B cell (primary cell): ENCODE measurements around the gene PRKAR2A. TPM values are rescaled to one million over a fixed set of nuclear protein-coding genes. Genes with fewer than 3 reads are reported as not detected.

ENCODE experiments used
- ATAC-seq: fragments of 200-7000 bp; cut with Tn5 transposase; one replicate; pipeline ENCODE4 v1.10.0; 2021; ENCODE audit warnings: low read depth, mild to moderate bottlenecking, moderate number of reproducible peaks, moderate library complexity
- CTCF ChIA-PET: fragments of 350-600 bp; sonication (Branson Sonifier 250); formaldehyde crosslinking; loops from one replicate; lab custom pipeline; 2021; ENCODE audit warnings: antibody characterized with exemption, inconsistent platforms; lab: Charles Lee
- POLR2A ChIA-PET: fragments of 350-600 bp; sonication (Branson Sonifier 250); formaldehyde crosslinking; loops from one replicate; lab custom pipeline; 2021; ENCODE audit warnings: antibody characterized with exemption; lab: Charles Lee
- DNase-seq: peaks from one replicate; pipeline ENCODE4 v3.0.0; 2013
- H2AFZ ChIP-seq: 2 replicates; pipeline ENCODE4 v1.6.1; 2012; ENCODE audit warnings: mild to moderate bottlenecking, low read depth, low read length; ENCODE audit not compliant: insufficient read depth, poor library complexity, severe bottlenecking
- H3K27ac ChIP-seq, 2 donors: 1 replicate in 1 of 2; 2 replicates in 1 of 2; pipeline ENCODE4 v1.5.1; 2012 to 2013; ENCODE audit warnings: low read length in 2 of 2, mild to moderate bottlenecking in 2 of 2, moderate library complexity in 1 of 2
- H3K27me3 ChIP-seq, 4 experiments: fragments of 200-600 bp in 1 of 4; sonication (generic) in 1 of 4; replicated peaks in 1 of 4; 1 replicate in 2 of 4; 2 replicates in 2 of 4; pipeline versions ENCODE4 v1.6.1 to v1.7.0; 2013 to 2016; ENCODE audit warnings: low read length in 3 of 4, mild to moderate bottlenecking in 2 of 4, mixed read lengths in 1 of 4, moderate library complexity in 1 of 4; ENCODE audit not compliant: insufficient read depth in 4 of 4, control insufficient read depth in 3 of 4; ENCODE audit errors: control extremely low read depth in 1 of 4
- H3K36me3 ChIP-seq, 2 experiments: replicated peaks in 1 of 2; 1 replicate in 1 of 2; 2 replicates in 1 of 2; pipeline versions ENCODE4 v1.6.1 to v1.7.1; 2013; ENCODE audit warnings: low read length in 1 of 2; ENCODE audit not compliant: insufficient read depth in 2 of 2, control insufficient read depth in 1 of 2; ENCODE audit errors: control extremely low read depth in 1 of 2, extremely low read depth in 1 of 2
- H3K4me1 ChIP-seq, 2 donors: fragments of 200-600 bp in 1 of 2; sonication (generic) in 1 of 2; 1 replicate in 1 of 2; 2 replicates in 1 of 2; pipeline versions ENCODE4 v1.5.1 to v1.6.1; 2013 to 2017; ENCODE audit warnings: low read length in 2 of 2; ENCODE audit not compliant: control insufficient read depth in 2 of 2, insufficient read depth in 2 of 2
- H3K4me2 ChIP-seq: replicated peaks from 2 replicates; pipeline ENCODE3; 2012; ENCODE audit warnings: mild to moderate bottlenecking, low read depth, low read length; ENCODE audit not compliant: poor library complexity, severe bottlenecking
- H3K4me3 ChIP-seq, 5 experiments: fragments of 200-600 bp in 1 of 5; sonication (generic) in 1 of 5; 1 replicate in 3 of 5; 2 replicates in 2 of 5; pipeline versions ENCODE4 v1.5.1 to v1.7.0; 2011 to 2016; ENCODE audit warnings: low read length in 4 of 5, mild to moderate bottlenecking in 4 of 5, low read depth in 2 of 5, control low read depth in 1 of 5, moderate library complexity in 1 of 5; ENCODE audit not compliant: insufficient read depth in 1 of 5; ENCODE audit errors: control extremely low read depth in 1 of 5, extremely low read depth in 1 of 5
- H3K79me2 ChIP-seq: fragments of 200-600 bp; sonication (generic); one replicate; pipeline ENCODE4 v1.6.0; 2016; ENCODE audit warnings: low read length; ENCODE audit not compliant: control insufficient read depth, insufficient read depth
- H3K9ac ChIP-seq: fragments of 200-600 bp; sonication (generic); 2 replicates; pipeline ENCODE4 v1.6.1; 2017; ENCODE audit warnings: mild to moderate bottlenecking, low read length, moderate library complexity
- H3K9me3 ChIP-seq, 3 donors: one replicate each; pipeline versions ENCODE4 v1.6.1 to v1.7.1; 2013; ENCODE audit warnings: low read length in 2 of 3; ENCODE audit not compliant: control insufficient read depth in 2 of 3, insufficient read depth in 1 of 3; ENCODE audit errors: control extremely low read depth in 1 of 3
- H4K20me1 ChIP-seq: 2 replicates; pipeline ENCODE4 v1.6.0; 2012; ENCODE audit warnings: mild to moderate bottlenecking, low read length; ENCODE audit not compliant: insufficient read depth, control insufficient read depth, poor library complexity, severe bottlenecking
- H3K27ac Mint-ChIP-seq: one replicate; pipeline ENCODE4 v1.8.0; 2021; ENCODE audit warnings: mixed read lengths
- H3K27me3 Mint-ChIP-seq: one replicate; pipeline ENCODE4 v1.8.0; 2021; ENCODE audit warnings: mixed read lengths
- H3K4me1 Mint-ChIP-seq: one replicate; pipeline ENCODE4 v1.8.0; 2021; ENCODE audit warnings: mixed read lengths
- H3K4me3 Mint-ChIP-seq: one replicate; pipeline ENCODE4 v1.8.0; 2021; ENCODE audit warnings: mixed read lengths
- H3K9me3 Mint-ChIP-seq: one replicate; pipeline ENCODE4 v1.8.0; 2022; ENCODE audit warnings: mixed read lengths; ENCODE audit not compliant: insufficient read depth
- EZH2 ChIP-seq: IDR thresholded peaks from 2 replicates; pipeline ENCODE4 v1.6.1; 2012; ENCODE audit warnings: borderline replicate concordance, low read depth, mild to moderate bottlenecking, moderate library complexity, low read length; ENCODE audit not compliant: insufficient read depth, poor library complexity, severe bottlenecking
- WGBS: methylation state at CpG from one replicate; pipeline ENCODE4 v1.1.5; 2013; ENCODE audit warnings: missing lambda C conversion rate; ENCODE audit not compliant: insufficient coverage; 5-methylcytosine and 5-hydroxymethylcytosine counted together
- intact Hi-C: fragments of 100-400 bp; cut with micrococcal nuclease; formaldehyde crosslinking; loops from one replicate; pipeline ENCODE4 v1.10.0; 2022
- polyA plus RNA-seq: library from polyadenylated mRNA; depleted of rRNA; stranded (reverse); fragments of >200 nt; gene quantifications from 2 replicates; pipeline ENCODE4 v1.2.3, GENCODE V29; 2012
- total RNA-seq, 2 donors: library from RNA; stranded (reverse); fragments of 120-200 nt in 1 of 2; gene quantifications; 1 replicate in 1 of 2; 2 replicates in 1 of 2; pipeline versions ENCODE4 v1.2.3 to v1.2.4, GENCODE V29; 2013 to 2022
- TF ChIP-seq, protein P1 (sequence below): fragments of 200-600 bp; IDR thresholded peaks from one replicate; pipeline ENCODE4 v1.8.0; 2022; ENCODE audit warnings: antibody characterized with exemption, mild to moderate bottlenecking

The PRKAR2A gene
- total and polyA plus RNA-seq, 2 donors (not counting 1 experiment from before 2014, with no cell fraction given), result 4.3 to 25.0 TPM

DNA sequence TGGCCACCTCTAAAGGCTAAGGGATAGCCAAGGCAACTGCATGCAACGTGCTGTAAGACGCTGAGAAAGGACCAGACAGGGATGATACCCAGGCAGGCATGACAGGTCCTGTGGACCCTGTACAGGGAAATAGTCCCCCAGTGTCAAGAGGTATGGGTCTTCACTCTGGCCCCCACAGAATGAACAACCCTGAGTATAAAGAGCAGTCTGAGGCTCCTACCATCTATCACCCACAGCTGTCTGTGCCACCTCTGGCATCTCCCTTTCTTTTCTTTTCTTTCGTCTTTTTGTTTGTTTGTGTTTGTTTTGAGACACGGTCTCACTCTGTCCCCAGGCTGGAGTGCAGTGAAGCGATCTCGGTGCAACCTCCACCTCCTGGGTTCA, 32.3 kb upstream of the PRKAR2A start:
- peak overlapping the region; percentile 6 for H3K27ac Mint-ChIP-seq
- peaks cover 7% of the 10 kb centered on the region for H3K4me1 Mint-ChIP-seq
- H4K20me1 ChIP-seq, result no peaks in the 10 kb centered on the region
- ChIA-PET CTCF (no interaction called here), POLR2A (no interaction called here)
- no peaks in the 10 kb centered on the region for H3K27me3 ChIP-seq
- H3K27ac ChIP-seq, result no peak overlapping the region
- H3K9me3 Mint-ChIP-seq, result no peaks in the 10 kb centered on the region
- intact Hi-C loops, result no loop called here
- ATAC-seq (no peak), DNase-seq (no peak)
- no peak overlapping the region for H3K4me3 Mint-ChIP-seq
- peaks cover 1 to 6% of the 10 kb centered on the region in 2 experiments for H3K36me3 ChIP-seq
- H3K79me2 ChIP-seq, result peaks cover under 1% of the 10 kb centered on the region
- 93% methylated on average over 5 of the region's 6 CpGs for WGBS
- H3K27me3 Mint-ChIP-seq, result no peaks in the 10 kb centered on the region
- no peak overlapping the region for H3K9ac ChIP-seq
- no peaks in the 10 kb centered on the region for H3K4me1 ChIP-seq
- no peak overlapping the region for H2AFZ ChIP-seq
- no peak overlapping the region for H3K4me2 ChIP-seq
- H3K9me3 ChIP-seq, result no peaks in the 10 kb centered on the region
- no peak overlapping the region for H3K4me3 ChIP-seq
- TF ChIP-seq EZH2, result no peak
- TF ChIP-seq, protein P1, sequence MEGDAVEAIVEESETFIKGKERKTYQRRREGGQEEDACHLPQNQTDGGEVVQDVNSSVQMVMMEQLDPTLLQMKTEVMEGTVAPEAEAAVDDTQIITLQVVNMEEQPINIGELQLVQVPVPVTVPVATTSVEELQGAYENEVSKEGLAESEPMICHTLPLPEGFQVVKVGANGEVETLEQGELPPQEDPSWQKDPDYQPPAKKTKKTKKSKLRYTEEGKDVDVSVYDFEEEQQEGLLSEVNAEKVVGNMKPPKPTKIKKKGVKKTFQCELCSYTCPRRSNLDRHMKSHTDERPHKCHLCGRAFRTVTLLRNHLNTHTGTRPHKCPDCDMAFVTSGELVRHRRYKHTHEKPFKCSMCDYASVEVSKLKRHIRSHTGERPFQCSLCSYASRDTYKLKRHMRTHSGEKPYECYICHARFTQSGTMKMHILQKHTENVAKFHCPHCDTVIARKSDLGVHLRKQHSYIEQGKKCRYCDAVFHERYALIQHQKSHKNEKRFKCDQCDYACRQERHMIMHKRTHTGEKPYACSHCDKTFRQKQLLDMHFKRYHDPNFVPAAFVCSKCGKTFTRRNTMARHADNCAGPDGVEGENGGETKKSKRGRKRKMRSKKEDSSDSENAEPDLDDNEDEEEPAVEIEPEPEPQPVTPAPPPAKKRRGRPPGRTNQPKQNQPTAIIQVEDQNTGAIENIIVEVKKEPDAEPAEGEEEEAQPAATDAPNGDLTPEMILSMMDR, result no peak

DNA sequence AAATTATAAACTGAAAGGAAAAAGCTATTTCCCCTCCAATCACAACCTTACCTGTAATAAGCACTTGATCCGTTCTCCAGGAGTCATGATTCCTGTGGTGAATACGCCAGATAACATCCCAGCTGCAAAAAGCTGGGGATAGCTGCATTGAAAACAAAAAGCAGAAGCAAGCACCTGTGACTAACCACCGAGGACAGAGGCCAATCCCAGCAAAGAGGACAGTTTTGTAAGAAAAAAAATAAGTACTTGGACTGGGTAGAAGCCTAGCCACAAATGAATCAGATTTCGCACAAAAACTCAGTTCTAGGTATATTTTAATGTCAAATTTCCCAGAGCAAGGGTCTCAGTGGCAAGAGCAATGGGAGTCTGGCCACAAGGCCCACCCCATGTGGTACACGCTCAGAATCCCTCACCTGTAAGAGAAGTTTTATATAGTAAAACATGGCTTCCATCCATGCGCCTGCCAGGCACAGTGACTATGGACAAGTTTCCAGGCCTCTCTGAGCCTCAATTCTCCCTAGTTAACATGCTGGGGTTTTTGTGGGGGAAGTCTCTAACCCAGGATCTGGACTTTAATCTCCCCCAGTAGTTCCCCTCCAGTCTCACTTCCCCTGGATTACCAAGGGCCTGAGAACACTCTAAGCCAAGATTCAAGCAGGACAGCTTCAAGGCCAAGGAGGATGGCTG, 31.8 kb upstream of the PRKAR2A start:
- Mint-ChIP-seq H3K27ac (no peak overlapping the region), H3K4me1 (peaks cover 7% of the 10 kb centered on the region), H3K27me3 (no peaks in the 10 kb centered on the region), H3K9me3 (no peaks in the 10 kb centered on the region), H3K4me3 (no peak overlapping the region)
- DNase-seq (no peak), ATAC-seq (no peak)
- Histone ChIP-seq H3K9me3 (no peaks in the 10 kb centered on the region), H2AFZ (no peak overlapping the region), H3K4me3 (no peak overlapping the region), H3K79me2 (no peaks in the 10 kb centered on the region), H3K4me2 (no peak overlapping the region), H4K20me1 (no peaks in the 10 kb centered on the region), H3K9ac (no peak overlapping the region), H3K4me1 (no peaks in the 10 kb centered on the region), H3K27me3 (no peaks in the 10 kb centered on the region), H3K27ac (no peak overlapping the region), H3K36me3 (peaks cover 1% of the 10 kb centered on the region in 2 experiments)
- CTCF ChIA-PET, result no interaction called here
- POLR2A ChIA-PET, result no interaction called here
- TF ChIP-seq, protein P1, result no peak
- TF ChIP-seq EZH2, result no peak
- WGBS, result 91% methylated on average over 2 of the region's 6 CpGs
- intact Hi-C loops, result no loop called here
